Measurements from ENCODE around the gene TRIP10.

Gene TRIP10

GRCh38 chr19:6712692-6713670 lies 26.5 kb upstream of the TRIP10 start:
- H3K4me1 ChIP-seq (ENCODE audit: control insufficient read depth, insufficient read depth, low read length), result no peaks in the 10 kb centered on the region
- no peak overlapping the region for H3K4me3 ChIP-seq (ENCODE audit: low read length)
- no peak overlapping the region for H3K9ac ChIP-seq (ENCODE audit: low read length)
- H3K9me3 ChIP-seq (ENCODE audit: control insufficient read depth, low read length), result no peaks in the 10 kb centered on the region
- H3K36me3 ChIP-seq (ENCODE audit: control insufficient read depth, insufficient read depth, low read length), result no peaks in the 10 kb centered on the region
- peaks cover 10% of the 10 kb centered on the region for H3K27me3 ChIP-seq (ENCODE audit: control insufficient read depth, insufficient read depth, low read length)

DNA sequence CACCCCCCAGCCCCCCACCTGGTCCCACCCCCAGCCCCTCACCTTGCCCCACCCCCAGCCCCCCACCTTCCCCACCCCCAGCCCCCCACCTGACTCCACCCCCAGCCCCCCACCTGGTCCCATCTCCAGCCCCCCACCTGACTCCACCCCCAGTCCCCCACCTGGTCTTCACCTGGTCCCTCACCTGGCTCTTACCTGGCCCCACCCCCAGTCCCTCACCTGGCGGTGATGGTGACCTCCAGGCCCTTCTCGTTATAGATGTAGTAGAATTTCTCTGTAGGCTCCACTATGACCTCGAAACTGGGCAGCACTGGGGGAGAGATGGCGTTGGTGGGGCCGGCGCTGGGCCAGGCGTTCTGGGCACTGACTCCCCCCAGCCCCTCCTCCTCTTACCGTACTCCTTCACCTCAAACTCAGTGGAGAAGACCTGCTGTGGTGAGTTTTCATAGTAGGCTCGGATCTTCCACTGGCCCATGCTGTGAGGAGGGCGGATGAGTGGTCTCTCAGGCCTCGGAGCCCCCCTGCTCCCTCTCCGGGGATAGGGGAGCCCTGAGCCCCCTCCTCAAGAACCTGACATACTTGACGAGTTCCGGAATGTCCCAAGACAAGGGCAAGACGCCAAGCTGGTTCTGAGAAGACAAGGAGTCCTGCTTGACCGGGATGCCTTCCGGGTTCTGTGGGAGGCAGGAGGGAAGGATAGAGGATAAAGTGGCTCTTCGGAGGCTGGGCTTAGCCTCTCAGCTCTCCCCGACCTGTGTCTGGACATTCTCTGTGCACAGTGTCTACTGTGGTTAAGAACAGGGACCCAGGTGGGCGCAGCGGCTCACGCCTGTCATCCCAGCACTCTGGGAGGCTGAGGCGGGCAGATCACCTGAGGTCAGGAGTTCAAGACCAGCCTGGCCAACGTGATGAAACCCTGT lies 25.4 kb upstream of the TRIP10 start:
- no peak overlapping the region for H3K9ac ChIP-seq (ENCODE audit: low read length)
- no peaks in the 10 kb centered on the region for H3K9me3 ChIP-seq (ENCODE audit: control insufficient read depth, low read length)
- H3K27me3 ChIP-seq (ENCODE audit: control insufficient read depth, insufficient read depth, low read length), result peaks cover 10% of the 10 kb centered on the region
- H3K4me3 ChIP-seq (ENCODE audit: low read length), result no peak overlapping the region
- no peaks in the 10 kb centered on the region for H3K4me1 ChIP-seq (ENCODE audit: control insufficient read depth, insufficient read depth, low read length)
- H3K36me3 ChIP-seq (ENCODE audit: control insufficient read depth, insufficient read depth, low read length), result no peaks in the 10 kb centered on the region

DNA sequence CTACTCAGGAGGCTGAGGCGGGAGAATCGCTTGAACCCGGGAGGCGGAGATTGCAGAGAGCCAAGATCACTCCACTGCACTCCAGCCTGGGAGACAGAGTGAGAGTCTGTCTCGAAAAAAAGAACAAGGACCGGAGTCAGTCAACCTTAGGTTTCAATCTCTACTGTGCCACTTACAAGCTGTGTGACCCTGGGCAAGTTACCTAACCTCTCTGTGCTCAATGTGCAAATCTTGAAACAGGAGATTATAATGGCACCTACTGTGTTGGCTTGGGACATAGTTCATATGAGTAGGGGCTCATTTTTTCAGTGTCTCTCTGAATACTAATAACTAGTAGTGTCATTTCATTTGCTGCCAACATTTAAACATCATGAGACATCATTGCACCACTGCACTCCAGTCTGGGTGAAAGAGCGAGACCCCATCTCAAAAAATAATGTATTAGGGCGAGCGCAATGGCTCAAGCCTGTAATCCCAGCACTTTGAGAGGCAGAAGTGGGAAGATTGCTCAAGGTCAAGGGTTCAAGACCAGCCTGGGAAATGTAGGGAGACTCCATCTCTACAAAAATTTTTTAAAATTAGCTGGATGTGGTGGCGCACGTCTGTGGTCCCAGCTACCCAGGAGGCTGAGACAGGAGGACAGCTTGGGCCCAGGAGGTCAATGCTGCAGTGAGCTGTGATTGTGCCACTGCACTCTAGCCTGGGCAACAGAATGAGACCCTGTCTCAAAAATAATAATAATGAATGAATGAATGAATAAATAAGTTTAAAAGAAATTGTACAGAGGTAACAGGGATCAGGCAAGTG lies 24.5 kb upstream of the TRIP10 start:
- Histone ChIP-seq H3K36me3 (ENCODE audit: control insufficient read depth, insufficient read depth, low read length) (no peaks in the 10 kb centered on the region), H3K27me3 (ENCODE audit: control insufficient read depth, insufficient read depth, low read length) (peaks cover 10% of the 10 kb centered on the region), H3K9me3 (ENCODE audit: control insufficient read depth, low read length) (no peaks in the 10 kb centered on the region), H3K9ac (ENCODE audit: low read length) (no peak overlapping the region), H3K4me3 (ENCODE audit: low read length) (no peak overlapping the region), H3K4me1 (ENCODE audit: control insufficient read depth, insufficient read depth, low read length) (no peaks in the 10 kb centered on the region)

DNA sequence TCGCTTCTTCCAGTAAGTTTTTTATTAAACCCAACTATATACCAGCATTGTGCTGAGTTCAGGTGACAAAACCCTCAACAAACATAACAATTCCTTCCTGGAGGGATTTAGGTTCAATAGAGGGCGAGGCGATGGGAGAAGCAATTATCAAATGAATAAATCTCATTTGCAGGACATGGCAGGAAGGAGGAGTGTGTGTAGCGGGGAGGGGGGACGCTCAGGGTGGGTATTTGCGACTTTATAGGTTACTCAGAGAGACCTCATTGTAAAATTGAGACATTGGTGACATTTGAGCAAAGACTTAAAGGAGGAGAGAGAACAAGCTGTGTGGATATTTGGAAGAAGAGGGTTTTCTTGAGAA lies 22.9 kb upstream of the TRIP10 start:
- H3K36me3 ChIP-seq (ENCODE audit: control insufficient read depth, insufficient read depth, low read length), result no peaks in the 10 kb centered on the region
- H3K27me3 ChIP-seq (ENCODE audit: control insufficient read depth, insufficient read depth, low read length), result no peaks in the 10 kb centered on the region
- no peak overlapping the region for H3K9ac ChIP-seq (ENCODE audit: low read length)
- H3K4me3 ChIP-seq (ENCODE audit: low read length), result no peak overlapping the region
- no peaks in the 10 kb centered on the region for H3K4me1 ChIP-seq (ENCODE audit: control insufficient read depth, insufficient read depth, low read length)
- H3K9me3 ChIP-seq (ENCODE audit: control insufficient read depth, low read length), result no peaks in the 10 kb centered on the region

DNA sequence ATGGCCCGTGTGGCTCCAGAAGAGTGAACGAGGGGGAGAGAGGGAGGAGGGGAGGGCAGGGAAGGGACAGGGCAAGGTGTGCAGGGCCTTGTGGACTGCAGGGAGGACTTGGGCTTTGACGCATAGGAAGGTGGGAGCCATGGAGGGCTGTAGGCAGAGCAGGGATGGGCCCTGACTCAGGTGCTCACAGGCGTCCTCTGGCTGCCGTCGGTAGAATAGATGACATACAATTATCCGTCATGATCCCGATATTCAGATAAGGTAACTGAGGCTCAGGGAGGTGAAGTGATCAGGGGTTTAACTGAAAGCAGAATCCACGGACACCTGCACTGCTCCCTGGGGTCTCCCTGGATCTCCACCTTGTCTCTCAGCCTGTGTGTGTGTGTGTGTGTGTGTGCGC lies 22.4 kb upstream of the TRIP10 start:
- H3K4me3 ChIP-seq (ENCODE audit: low read length), result no peak overlapping the region
- H3K4me1 ChIP-seq (ENCODE audit: control insufficient read depth, insufficient read depth, low read length), result no peaks in the 10 kb centered on the region
- no peaks in the 10 kb centered on the region for H3K27me3 ChIP-seq (ENCODE audit: control insufficient read depth, insufficient read depth, low read length)
- H3K9ac ChIP-seq (ENCODE audit: low read length), result no peak overlapping the region
- H3K36me3 ChIP-seq (ENCODE audit: control insufficient read depth, insufficient read depth, low read length), result no peaks in the 10 kb centered on the region
- no peaks in the 10 kb centered on the region for H3K9me3 ChIP-seq (ENCODE audit: control insufficient read depth, low read length)

DNA sequence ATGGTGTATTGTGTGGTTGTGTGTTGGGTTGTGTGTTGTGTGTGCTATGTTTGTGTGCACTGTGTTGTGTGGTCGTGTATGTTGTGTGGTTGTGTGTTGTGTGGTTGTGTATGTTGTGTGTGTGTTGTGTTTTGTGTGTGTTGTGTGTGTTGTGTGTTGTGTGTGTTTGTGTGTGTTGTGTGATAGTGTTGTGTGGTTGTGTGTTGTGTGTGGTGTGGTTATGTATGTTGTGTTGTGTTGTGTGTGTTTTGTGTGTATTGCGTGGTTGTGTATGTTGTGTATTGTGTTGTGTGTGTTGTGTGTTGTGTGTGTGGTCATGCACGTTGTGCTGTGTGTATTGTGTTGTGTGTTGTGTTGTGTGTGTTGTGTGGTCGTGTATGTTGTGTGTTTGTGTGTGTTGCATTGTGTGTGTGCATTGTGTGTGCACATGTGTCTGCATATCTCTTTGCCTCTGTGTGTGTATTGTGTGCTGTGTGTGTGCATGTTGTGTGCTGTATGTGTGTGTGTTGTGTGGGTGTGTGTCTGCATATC lies 22.0 kb upstream of the TRIP10 start:
- Histone ChIP-seq H3K4me1 (ENCODE audit: control insufficient read depth, insufficient read depth, low read length) (no peaks in the 10 kb centered on the region), H3K36me3 (ENCODE audit: control insufficient read depth, insufficient read depth, low read length) (no peaks in the 10 kb centered on the region), H3K9ac (ENCODE audit: low read length) (no peak overlapping the region), H3K9me3 (ENCODE audit: control insufficient read depth, low read length) (no peaks in the 10 kb centered on the region), H3K4me3 (ENCODE audit: low read length) (no peak overlapping the region), H3K27me3 (ENCODE audit: control insufficient read depth, insufficient read depth, low read length) (no peaks in the 10 kb centered on the region)

GRCh38 chr19:6718111-6718740 lies 21.3 kb upstream of the TRIP10 start:
- no peak overlapping the region for H3K9ac ChIP-seq (ENCODE audit: low read length)
- no peak overlapping the region for H3K4me3 ChIP-seq (ENCODE audit: low read length)
- H3K36me3 ChIP-seq (ENCODE audit: control insufficient read depth, insufficient read depth, low read length), result no peaks in the 10 kb centered on the region
- H3K9me3 ChIP-seq (ENCODE audit: control insufficient read depth, low read length), result no peaks in the 10 kb centered on the region
- H3K27me3 ChIP-seq (ENCODE audit: control insufficient read depth, insufficient read depth, low read length), result no peaks in the 10 kb centered on the region
- no peaks in the 10 kb centered on the region for H3K4me1 ChIP-seq (ENCODE audit: control insufficient read depth, insufficient read depth, low read length)

- Histone ChIP-seq H3K4me1 (ENCODE audit: control insufficient read depth, insufficient read depth, low read length) (no peaks in the 10 kb centered on the region), H3K9me3 (ENCODE audit: control insufficient read depth, low read length) (no peaks in the 10 kb centered on the region), H3K4me3 (ENCODE audit: low read length) (no peak overlapping the region), H3K36me3 (ENCODE audit: control insufficient read depth, insufficient read depth, low read length) (no peaks in the 10 kb centered on the region), H3K27me3 (ENCODE audit: control insufficient read depth, insufficient read depth, low read length) (no peaks in the 10 kb centered on the region), H3K9ac (ENCODE audit: low read length) (no peak overlapping the region)
Observed at GRCh38 chr19:6718741-6719539, 20.5 kb upstream of the TRIP10 start.

DNA sequence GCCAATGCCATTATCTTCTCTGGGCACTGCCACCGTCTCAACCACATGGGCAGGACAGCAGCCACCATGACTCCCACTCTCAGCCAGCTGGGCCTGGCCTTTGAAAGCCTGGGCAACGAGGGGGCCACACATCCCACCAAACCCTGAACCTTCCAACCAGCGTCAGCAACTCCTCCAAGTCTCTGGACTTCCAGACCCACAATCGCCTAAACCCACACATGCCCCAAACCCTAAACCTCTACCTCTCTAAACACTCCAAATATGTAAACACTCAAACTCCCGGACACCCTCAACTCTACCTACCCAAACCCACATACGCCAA lies 20.0 kb upstream of the TRIP10 start:
- no peaks in the 10 kb centered on the region for H3K36me3 ChIP-seq (ENCODE audit: control insufficient read depth, insufficient read depth, low read length)
- H3K9ac ChIP-seq (ENCODE audit: low read length), result no peak overlapping the region
- H3K4me1 ChIP-seq (ENCODE audit: control insufficient read depth, insufficient read depth, low read length), result no peaks in the 10 kb centered on the region
- no peak overlapping the region for H3K4me3 ChIP-seq (ENCODE audit: low read length)
- H3K27me3 ChIP-seq (ENCODE audit: control insufficient read depth, insufficient read depth, low read length), result no peaks in the 10 kb centered on the region
- no peaks in the 10 kb centered on the region for H3K9me3 ChIP-seq (ENCODE audit: control insufficient read depth, low read length)

- Histone ChIP-seq H3K9me3 (ENCODE audit: control insufficient read depth, low read length) (no peaks in the 10 kb centered on the region), H3K27me3 (ENCODE audit: control insufficient read depth, insufficient read depth, low read length) (no peaks in the 10 kb centered on the region), H3K36me3 (ENCODE audit: control insufficient read depth, insufficient read depth, low read length) (no peaks in the 10 kb centered on the region), H3K4me1 (ENCODE audit: control insufficient read depth, insufficient read depth, low read length) (no peaks in the 10 kb centered on the region), H3K9ac (ENCODE audit: low read length) (no peak overlapping the region), H3K4me3 (ENCODE audit: low read length) (no peak overlapping the region)
Observed at GRCh38 chr19:6719992-6720368, 19.5 kb upstream of the TRIP10 start.

Data from mucosa of stomach (tissue), 1 donor.